Measurements from ENCODE around the gene STUB1.

Gene STUB1

GRCh38 chr16:726438-727290 is 46.5 kb downstream of the STUB1 start, which contains the start of the genes CCDC78 and HAGHL:
TSS of gene CCDC78 (minus strand) at chr16:726443. CDS start at chr16:726367, 76 bp downstream.
TSS of gene HAGHL (plus strand) at chr16:727106. CDS start at chr16:727510, 404 bp downstream.
- DNase-seq, result peak; percentile 43

DNA sequence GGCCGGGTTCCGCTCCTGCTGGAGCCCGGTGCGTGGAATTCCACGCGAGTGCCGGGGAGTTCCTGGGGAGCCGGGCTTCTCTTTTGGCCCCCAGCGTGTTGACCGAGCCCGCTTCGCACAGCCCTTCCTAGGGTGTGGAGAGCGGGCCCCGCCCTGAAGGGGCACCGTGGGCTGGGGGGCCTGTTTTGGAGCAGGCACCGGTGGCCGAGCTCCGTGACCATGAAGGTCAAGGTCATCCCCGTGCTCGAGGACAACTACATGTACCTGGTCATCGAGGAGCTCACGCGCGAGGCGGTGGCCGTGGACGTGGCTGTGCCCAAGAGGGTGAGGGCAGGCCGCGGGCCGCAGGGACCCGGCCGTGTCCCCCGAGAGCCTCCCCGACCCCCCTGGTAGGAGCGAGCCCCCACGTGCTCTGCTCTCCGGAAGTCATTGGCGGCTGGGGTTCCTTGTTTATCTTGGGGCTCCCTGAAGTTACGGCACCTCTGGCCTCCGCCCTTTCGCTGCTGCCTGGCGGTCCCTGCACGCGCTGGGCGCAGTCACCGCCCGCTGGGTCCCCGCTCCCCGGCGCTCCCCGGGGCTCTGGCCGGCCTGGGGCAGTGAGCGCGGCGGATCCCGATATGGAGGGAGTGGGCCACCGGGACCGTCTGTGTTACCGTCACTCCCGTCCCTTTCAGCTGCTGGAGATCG is 47.2 kb downstream of the STUB1 start:
- DNase-seq, result no peak

DNA sequence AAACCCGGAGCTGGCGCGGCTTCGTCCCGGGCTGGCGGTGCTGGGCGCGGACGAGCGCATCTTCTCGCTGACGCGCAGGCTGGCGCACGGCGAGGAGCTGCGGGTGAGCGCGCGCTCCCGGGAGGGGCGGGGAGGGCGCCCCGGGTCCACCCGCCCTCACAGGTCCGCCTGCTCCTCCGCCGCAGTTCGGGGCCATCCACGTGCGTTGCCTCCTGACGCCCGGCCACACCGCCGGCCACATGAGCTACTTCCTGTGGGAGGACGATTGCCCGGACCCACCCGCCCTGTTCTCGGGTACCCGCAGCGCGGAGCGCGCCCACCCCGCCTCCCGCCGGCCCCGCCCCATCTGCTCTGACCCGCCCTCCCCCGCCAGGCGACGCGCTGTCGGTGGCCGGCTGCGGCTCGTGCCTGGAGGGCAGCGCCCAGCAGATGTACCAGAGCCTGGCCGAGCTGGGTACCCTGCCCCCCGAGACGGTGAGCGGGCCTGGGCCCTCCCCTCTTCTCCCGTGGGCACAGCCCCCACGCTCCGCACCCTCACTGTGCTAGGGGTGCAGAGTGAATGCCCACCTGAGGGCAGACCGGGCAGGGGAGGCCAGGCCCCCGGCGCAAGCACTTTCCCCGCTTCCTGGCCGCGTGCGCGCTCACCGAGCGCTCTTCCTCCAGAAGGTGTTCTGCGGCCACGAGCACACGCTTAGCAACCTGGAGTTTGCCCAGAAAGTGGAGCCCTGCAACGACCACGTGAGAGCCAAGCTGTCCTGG is 48.1 kb downstream of the STUB1 start:
- DNase-seq, result no peak

DNA sequence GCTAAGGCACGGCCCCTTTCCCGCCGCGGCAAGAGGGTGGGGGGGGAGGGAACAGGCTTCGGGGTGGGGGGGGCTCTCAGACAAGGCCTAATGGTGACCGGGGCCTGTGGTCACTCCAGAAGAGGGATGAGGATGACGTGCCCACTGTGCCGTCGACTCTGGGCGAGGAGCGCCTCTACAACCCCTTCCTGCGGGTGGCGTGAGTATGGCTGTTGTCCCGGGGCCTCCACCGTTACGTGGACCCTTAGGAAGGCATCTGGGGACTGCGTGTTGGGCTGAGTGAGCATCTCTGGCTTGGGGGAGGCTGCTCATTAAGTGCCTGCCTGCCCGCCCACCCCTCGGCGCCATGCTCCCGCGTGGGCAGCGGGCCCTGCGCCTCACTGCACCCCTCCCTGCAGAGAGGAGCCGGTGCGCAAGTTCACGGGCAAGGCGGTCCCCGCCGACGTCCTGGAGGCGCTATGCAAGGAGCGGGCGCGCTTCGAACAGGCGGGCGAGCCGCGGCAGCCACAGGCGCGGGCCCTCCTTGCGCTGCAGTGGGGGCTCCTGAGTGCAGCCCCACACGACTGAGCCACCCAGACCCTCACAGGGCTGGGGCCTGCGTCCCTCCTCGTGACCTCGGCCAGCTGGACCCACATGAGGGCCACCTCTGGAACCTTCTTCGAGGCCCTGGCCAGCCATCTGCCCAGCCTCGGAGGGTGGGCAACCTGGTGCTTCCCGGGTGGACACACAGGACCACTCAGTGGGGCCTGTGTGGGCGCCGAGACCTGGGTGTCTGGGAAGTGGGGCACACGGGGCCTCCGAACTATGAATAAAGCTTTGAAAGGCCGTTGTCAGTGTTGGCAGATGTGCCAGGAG is 48.9 kb downstream of the STUB1 start:
- no peak for DNase-seq

DNA sequence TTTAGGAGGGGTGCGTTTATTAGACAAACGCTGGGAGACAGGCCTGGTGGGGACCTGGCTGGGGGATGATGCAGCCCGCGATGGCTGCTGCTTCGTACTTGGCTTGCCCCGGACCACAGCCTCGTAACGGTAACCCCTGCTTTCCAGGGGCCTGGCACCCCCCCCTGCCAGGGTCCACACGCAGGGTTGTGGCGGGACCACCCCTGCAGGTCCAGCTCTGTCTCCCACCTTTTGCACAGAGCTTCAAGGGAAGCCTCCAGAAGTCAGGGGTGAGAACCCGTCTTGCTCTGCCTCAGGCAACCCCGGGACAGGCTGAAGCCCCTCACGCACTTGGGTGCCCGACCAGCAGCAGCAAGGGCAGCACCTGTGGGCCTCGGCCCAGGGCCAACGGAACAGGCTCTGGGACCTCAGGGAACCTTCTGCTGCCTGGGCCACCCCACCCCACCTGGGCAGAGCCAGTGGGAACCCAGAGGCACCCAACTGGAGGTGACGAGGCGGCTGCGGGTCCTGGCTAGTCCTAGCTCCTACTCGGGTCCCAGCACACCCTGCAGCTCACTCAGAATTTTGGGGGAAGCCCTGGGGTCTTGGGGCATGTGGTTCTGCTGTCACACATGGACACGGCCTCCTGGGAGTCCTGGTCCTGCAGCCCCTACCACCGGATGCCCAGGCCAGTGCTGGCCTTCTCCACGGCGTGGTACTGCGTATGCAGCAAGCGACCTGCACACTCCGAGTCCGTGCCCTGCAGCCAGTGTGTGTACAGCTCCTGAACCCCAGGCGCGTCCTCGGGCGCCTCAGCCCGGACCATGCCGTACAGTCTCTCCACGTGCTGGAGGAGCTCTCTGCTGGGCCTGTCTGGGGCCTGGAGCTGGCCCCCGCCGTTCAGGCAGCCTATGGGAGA is 49.8 kb downstream of the STUB1 start:
- DNase-seq, result no peak

- DNase-seq, result no peak
Observed at GRCh38 chr16:730666-731509, 50.7 kb downstream of the STUB1 start.

GRCh38 chr16:732332-732731 is 52.1 kb downstream of the STUB1 start:
- no peak for DNase-seq
